ENCODE results near the gene SLC30A2. TPM values are rescaled to one million over a fixed set of nuclear protein-coding genes. Genes with fewer than 3 reads are reported as not detected.

Gene SLC30A2
- total and polyA plus RNA-seq, 2 of the 13 experiments (the other 11 are each of a cell fraction or from before 2014, with no cell fraction given) = not detected

DNA sequence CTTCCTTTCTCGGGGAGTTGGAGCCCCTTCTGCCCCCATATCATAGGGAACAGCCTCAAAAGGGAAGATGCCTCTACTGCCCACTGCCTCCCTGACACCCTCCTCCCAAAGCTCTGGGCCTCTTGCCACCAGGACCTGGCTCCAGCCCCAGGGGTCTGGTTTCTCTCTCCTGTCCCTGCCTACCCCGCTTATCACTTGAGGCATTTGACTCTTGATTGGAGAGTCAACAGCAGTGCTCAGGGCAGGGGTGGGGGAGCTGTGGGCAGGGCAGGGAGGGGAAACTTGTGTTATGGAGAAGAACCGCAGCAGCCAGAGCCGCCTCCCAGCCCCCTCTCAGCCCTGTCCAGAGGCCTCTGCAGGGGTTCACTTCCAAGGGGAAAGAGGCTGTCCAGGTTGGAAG is 20.9 kb upstream of the SLC30A2 start (continued):
- TF ChIP-seq PRPF4 (IDR thresholded peaks at IDR 0.05; ENCODE audit: low read depth, low read length, poor library complexity, severe bottlenecking) = no peak
- TF ChIP-seq ZNF253 (CRISPR knock-in tag; IDR thresholded peaks at IDR 0.05; ENCODE audit: borderline replicate concordance) = no peak
- TF ChIP-seq MEIS2 (CRISPR knock-in tag; IDR thresholded peaks at IDR 0.05) = no peak
- no peak for TF ChIP-seq ZNF720 (CRISPR knock-in tag; IDR thresholded peaks at IDR 0.05)
- TF ChIP-seq ZNF121 (CRISPR knock-in tag; IDR thresholded peaks at IDR 0.05) = no peak
- TF ChIP-seq ZNF12 (CRISPR knock-in tag; IDR thresholded peaks at IDR 0.05) = no peak
- no peak for TF ChIP-seq ZFAT (CRISPR knock-in tag; conservative IDR thresholded peaks at IDR 0.05)
- TF ChIP-seq ZNF160 (CRISPR knock-in tag; IDR thresholded peaks at IDR 0.05) = no peak

DNA sequence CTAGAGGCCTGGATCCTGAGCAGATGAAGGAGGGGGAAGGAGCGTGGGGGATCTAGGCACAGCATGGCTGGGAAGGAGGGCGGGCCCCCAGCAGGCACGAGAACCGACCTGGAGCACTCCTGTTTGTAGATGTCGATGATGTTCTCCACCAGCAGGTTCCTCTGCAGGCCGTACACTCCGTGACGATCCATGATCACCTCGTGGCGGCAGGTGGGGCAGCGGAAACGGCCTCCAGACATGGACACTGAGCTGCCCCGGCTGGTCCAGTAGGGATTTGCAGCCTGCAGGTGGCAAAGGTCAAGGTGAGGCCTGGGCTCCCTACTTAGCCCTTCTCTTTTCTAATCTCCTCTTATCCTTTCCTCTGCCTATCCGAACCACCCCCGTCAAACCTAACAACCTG is 20.2 kb upstream of the SLC30A2 start:
- ATAC-seq (peak; percentile 66), DNase-seq (ENCODE audit: low spot score) (no peak), FAIRE-seq (no peak)
- Histone ChIP-seq H3K9me3 (ENCODE audit: low read length) (no peaks in the 10 kb centered on the region), H3K27ac (ENCODE audit: extremely low read length, insufficient read depth, low read length) (no peak overlapping the region), H3K27me3 (ENCODE audit: control insufficient read depth in 1 of 2, insufficient read depth in 2 of 2, low read length in 2 of 2) (peaks cover 5 to 57% of the 10 kb centered on the region in 2 experiments; a peak in 4 of 5 replicates), H3K4me1 (ENCODE audit: insufficient read depth, low read length) (peaks cover 7% of the 10 kb centered on the region; the same call in 1 of the 2 replicates), H3K9ac (ENCODE audit: insufficient read depth, low read depth, low read length) (no peak overlapping the region), H2AFZ (ENCODE audit: low read length) (no peak overlapping the region), H3K4me3 (replicated peaks in 1 of 3; ENCODE audit: insufficient read depth in 1 of 3, low read depth in 2 of 3, low read length in 3 of 3) (no peak overlapping the region), H3K36me3 (replicated peaks in 1 of 2; ENCODE audit: control insufficient read depth in 1 of 2, insufficient read depth in 2 of 2, low read length in 2 of 2) (no peaks in the 10 kb centered on the region), H3K79me2 (ENCODE audit: insufficient read depth, low read length) (no peaks in the 10 kb centered on the region), H3K4me2 (ENCODE audit: low read depth, low read length) (no peak overlapping the region), H4K20me1 (ENCODE audit: insufficient read depth, low read length) (no peaks in the 10 kb centered on the region)
- in situ Hi-C loops (cut with HindIII; ENCODE audit: extremely low pct_ligation_motif_present, low pct_unique_long_range_greater_than_20kb) (no loop called here), intact Hi-C loops (cut with micrococcal nuclease; ENCODE audit: unreplicated experiment) (no loop called here)
- CTCF ChIA-PET (ENCODE audit: low intra/inter-chr PET ratio, low total read pairs) = no interaction called here
- WGBS (ENCODE audit: low lambda C conversion rate) = 4% methylated on average over 8 of the region's 15 CpGs
- POLR2A ChIA-PET = no interaction called here
- TF ChIP-seq ZNF607 (CRISPR knock-in tag; IDR thresholded peaks at IDR 0.05; ENCODE audit: borderline replicate concordance) = no peak
- peak; percentile 23; the same call in 1 of the 2 replicates for TF ChIP-seq HNF4A (CRISPR knock-in tag; IDR thresholded peaks at IDR 0.05)
- TF ChIP-seq NR2F6 (IDR thresholded peaks at IDR 0.05) = peak; percentile 44; the same call in 1 of the 2 replicates
- TF ChIP-seq NR2F6 (CRISPR knock-in tag; IDR thresholded peaks at IDR 0.05) = peak; percentile 77
- no peak for TF ChIP-seq KAT2B (IDR thresholded peaks at IDR 0.05; ENCODE audit: borderline replicate concordance, low read depth, low read length)
- no peak for TF ChIP-seq RNF2 (conservative IDR thresholded peaks at IDR 0.05; ENCODE audit: low read depth)
- TF ChIP-seq GFI1 (CRISPR knock-in tag; IDR thresholded peaks at IDR 0.05; ENCODE audit: borderline replicate concordance) = no peak
- TF ChIP-seq ZNF263 (CRISPR knock-in tag; IDR thresholded peaks at IDR 0.05) = peak; percentile 82
- TF ChIP-seq KLF9 (CRISPR knock-in tag; IDR thresholded peaks at IDR 0.05; ENCODE audit: low read depth) = no peak
- TF ChIP-seq MTF1 (CRISPR knock-in tag; IDR thresholded peaks at IDR 0.05) = no peak
- TF ChIP-seq ZNF687 (CRISPR knock-in tag; IDR thresholded peaks at IDR 0.05) = peak; percentile 44; the same call in 1 of the 2 replicates
- no TSS peak for BruUV-seq (replicated peaks)
